Keratinocyte (primary cell): ENCODE data around the gene RAI1.

Source experiments
- CTCF ChIP-seq, 3 experiments: IDR thresholded peaks in 1 of 3; conservative IDR thresholded peaks in 1 of 3; optimal IDR thresholded peaks in 1 of 3; 2 replicates in 2 of 3; 3 replicates in 1 of 3; pipeline versions ENCODE3 to v1.5.1; 2011; ENCODE audit warnings: low read length in 3 of 3, mild to moderate bottlenecking in 3 of 3, moderate library complexity in 2 of 3, control low read depth in 1 of 3, inconsistent platforms in 1 of 3; ENCODE audit not compliant: insufficient read depth in 2 of 3; ENCODE audit errors: extremely low read depth in 1 of 3
- EZH2 ChIP-seq: IDR thresholded peaks from one replicate; pipeline ENCODE4 v1.6.1; 2012; ENCODE audit warnings: inconsistent platforms, mild to moderate bottlenecking, low read length, moderate library complexity

GRCh38 chr17:17762744-17763105 lies 81.5 kb downstream of the RAI1 start:
- TF ChIP-seq CTCF (optimal IDR thresholded peaks at IDR 0.05 in 1 of 3, IDR thresholded peaks at IDR 0.05 in 1 of 3, conservative IDR thresholded peaks at IDR 0.05 in 1 of 3; ENCODE audit: extremely low read depth in 1 of 3, insufficient read depth in 2 of 3, low read length in 3 of 3), result no peak
- TF ChIP-seq EZH2, result no peak
